Keratinocyte (primary cell): ENCODE measurements around the gene CTNNBL1. TPM values are rescaled to one million over a fixed set of nuclear protein-coding genes. Genes with fewer than 3 reads are reported as not detected.

Experiments
- DNase-seq: peaks from one replicate; pipeline ENCODE4 v3.0.0-alpha.2; 2011; ENCODE audit warnings: low read depth, missing footprints, low spot score
- FAIRE-seq: peaks from 2 replicates; lab custom pipeline; 2011; peaks lifted over from hg19 to GRCh38; lab: Jason Lieb, UNC
- H2AFZ ChIP-seq: 2 replicates; pipeline ENCODE4 v1.6.0; 2012; ENCODE audit warnings: low read length, control low read depth, inconsistent platforms; ENCODE audit not compliant: control insufficient read depth
- H3K27ac ChIP-seq: 2 replicates; pipeline ENCODE4 v1.5.1; 2011; ENCODE audit warnings: low read length; ENCODE audit not compliant: control insufficient read depth, insufficient read depth
- H3K27me3 ChIP-seq: 3 replicates; pipeline ENCODE4 v1.6.0; 2011; ENCODE audit warnings: low read length; ENCODE audit not compliant: control insufficient read depth, insufficient read depth; ENCODE audit errors: extremely low read depth
- H3K36me3 ChIP-seq, 2 experiments: 2 replicates in 1 of 2; 3 replicates in 1 of 2; pipeline ENCODE4 v1.5.1; 2011; ENCODE audit warnings: low read length in 2 of 2, mild to moderate bottlenecking in 1 of 2; ENCODE audit not compliant: control insufficient read depth in 2 of 2, insufficient read depth in 2 of 2; ENCODE audit errors: extremely low read depth in 1 of 2
- H3K4me1 ChIP-seq: 3 replicates; pipeline ENCODE4 v1.5.1; 2011; ENCODE audit warnings: low read length; ENCODE audit not compliant: control insufficient read depth, insufficient read depth; ENCODE audit errors: extremely low read depth
- H3K4me2 ChIP-seq: 3 replicates; pipeline ENCODE4 v1.6.0; 2011; ENCODE audit warnings: low read depth, low read length; ENCODE audit not compliant: control insufficient read depth, insufficient read depth; ENCODE audit errors: extremely low read depth
- H3K4me3 ChIP-seq, 3 experiments: fragments of 200-600 bp in 1 of 3; sonication (generic) in 1 of 3; 2 replicates in 2 of 3; 3 replicates in 1 of 3; pipeline ENCODE4 v1.5.1; 2011 to 2016; ENCODE audit warnings: low read length in 3 of 3, mild to moderate bottlenecking in 3 of 3, control low read depth in 2 of 3, inconsistent platforms in 1 of 3, low read depth in 1 of 3, mixed read lengths in 1 of 3, mixed run types in 1 of 3, moderate library complexity in 1 of 3; ENCODE audit not compliant: control insufficient read depth in 2 of 3, insufficient read depth in 2 of 3; ENCODE audit errors: extremely low read depth in 1 of 3
- H3K79me2 ChIP-seq: 2 replicates; pipeline ENCODE4 v1.6.0; 2012; ENCODE audit warnings: low read length; ENCODE audit not compliant: control insufficient read depth, insufficient read depth
- H3K9ac ChIP-seq: 3 replicates; pipeline ENCODE4 v1.6.0; 2011; ENCODE audit warnings: low read length; ENCODE audit not compliant: control insufficient read depth, insufficient read depth; ENCODE audit errors: extremely low read depth
- H3K9me1 ChIP-seq: 3 replicates; pipeline ENCODE4 v1.6.0; 2011; ENCODE audit warnings: low read length; ENCODE audit not compliant: control insufficient read depth, insufficient read depth; ENCODE audit errors: extremely low read depth
- H3K9me3 ChIP-seq: 2 replicates; pipeline ENCODE4 v1.5.1; 2012; ENCODE audit warnings: low read depth, low read length; ENCODE audit not compliant: control insufficient read depth
- H4K20me1 ChIP-seq: 3 replicates; pipeline ENCODE4 v1.6.0; 2011; ENCODE audit warnings: low read length; ENCODE audit not compliant: control insufficient read depth, insufficient read depth; ENCODE audit errors: extremely low read depth
- EZH2 ChIP-seq: IDR thresholded peaks from one replicate; pipeline ENCODE4 v1.6.1; 2012; ENCODE audit warnings: inconsistent platforms, mild to moderate bottlenecking, low read length, moderate library complexity
- dilution Hi-C: fragments of 300-500 bp; cut with MboI; formaldehyde crosslinking; loops from one replicate; pipeline ENCODE4 v1.7.0; 2020; ENCODE audit warnings: low sequenced_read_pairs; ENCODE audit not compliant: extremely low pct_ligation_motif_present
- polyA plus RNA-seq, 5 experiments: library from polyadenylated mRNA; depleted of rRNA in 3 of 5; stranded (reverse) in 3 of 5; stranded (forward) in 1 of 5; unstranded in 1 of 5; fragments of >200 nt; gene quantifications; 1 replicate in 1 of 5; 2 replicates in 3 of 5; 3 replicates in 1 of 5; pipeline versions ENCODE4 v1.2.1 to v1.2.3, GENCODE V29; 2011 to 2012; ENCODE audit warnings: missing spikeins in 2 of 5, low read depth in 1 of 5, low replicate concordance in 1 of 5
- TF ChIP-seq, protein P1 (sequence below), 3 experiments: IDR thresholded peaks in 1 of 3; conservative IDR thresholded peaks in 1 of 3; optimal IDR thresholded peaks in 1 of 3; 2 replicates in 2 of 3; 3 replicates in 1 of 3; pipeline versions ENCODE3 to v1.5.1; 2011; ENCODE audit warnings: low read length in 3 of 3, mild to moderate bottlenecking in 3 of 3, moderate library complexity in 2 of 3, control low read depth in 1 of 3, inconsistent platforms in 1 of 3; ENCODE audit not compliant: insufficient read depth in 2 of 3; ENCODE audit errors: extremely low read depth in 1 of 3

The CTNNBL1 gene
- polyA plus RNA-seq, 1 donor (not counting 4 experiments of a cell fraction or from before 2014, with no cell fraction given): 37.0 TPM

DNA sequence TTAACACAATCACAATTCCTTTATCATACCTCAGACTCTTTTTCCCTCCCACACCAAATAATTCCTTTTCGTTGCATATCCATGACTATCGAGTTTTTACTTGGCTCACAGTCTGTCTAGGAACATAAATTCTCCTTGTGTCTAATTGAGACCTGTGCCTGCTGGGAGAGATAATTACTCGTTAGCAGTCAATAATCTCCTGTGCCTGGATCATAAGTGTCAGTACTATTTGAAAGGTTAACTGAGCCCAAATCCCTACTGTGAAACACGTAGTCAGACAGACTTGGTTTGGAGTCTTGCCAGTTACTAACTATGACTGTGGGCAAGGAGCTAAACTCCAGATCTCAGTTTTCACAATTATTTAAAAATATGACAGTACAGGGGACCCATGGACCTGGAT lies 5.7 kb upstream of the CTNNBL1 start:
- Histone ChIP-seq H2AFZ (no peak overlapping the region), H3K4me2 (no peak overlapping the region), H3K27ac (no peak overlapping the region), H4K20me1 (no peaks in the 10 kb centered on the region), H3K9me3 (no peaks in the 10 kb centered on the region), H3K4me1 (no peaks in the 10 kb centered on the region), H3K9ac (no peak overlapping the region), H3K9me1 (no peaks in the 10 kb centered on the region), H3K4me3 (no peak overlapping the region), H3K27me3 (peaks cover 3% of the 10 kb centered on the region), H3K79me2 (no peaks in the 10 kb centered on the region), H3K36me3 (no peaks in the 10 kb centered on the region)
- DNase-seq (no peak), FAIRE-seq (no peak)
- TF ChIP-seq, protein P1, sequence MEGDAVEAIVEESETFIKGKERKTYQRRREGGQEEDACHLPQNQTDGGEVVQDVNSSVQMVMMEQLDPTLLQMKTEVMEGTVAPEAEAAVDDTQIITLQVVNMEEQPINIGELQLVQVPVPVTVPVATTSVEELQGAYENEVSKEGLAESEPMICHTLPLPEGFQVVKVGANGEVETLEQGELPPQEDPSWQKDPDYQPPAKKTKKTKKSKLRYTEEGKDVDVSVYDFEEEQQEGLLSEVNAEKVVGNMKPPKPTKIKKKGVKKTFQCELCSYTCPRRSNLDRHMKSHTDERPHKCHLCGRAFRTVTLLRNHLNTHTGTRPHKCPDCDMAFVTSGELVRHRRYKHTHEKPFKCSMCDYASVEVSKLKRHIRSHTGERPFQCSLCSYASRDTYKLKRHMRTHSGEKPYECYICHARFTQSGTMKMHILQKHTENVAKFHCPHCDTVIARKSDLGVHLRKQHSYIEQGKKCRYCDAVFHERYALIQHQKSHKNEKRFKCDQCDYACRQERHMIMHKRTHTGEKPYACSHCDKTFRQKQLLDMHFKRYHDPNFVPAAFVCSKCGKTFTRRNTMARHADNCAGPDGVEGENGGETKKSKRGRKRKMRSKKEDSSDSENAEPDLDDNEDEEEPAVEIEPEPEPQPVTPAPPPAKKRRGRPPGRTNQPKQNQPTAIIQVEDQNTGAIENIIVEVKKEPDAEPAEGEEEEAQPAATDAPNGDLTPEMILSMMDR (optimal IDR thresholded peaks at IDR 0.05 in 1 of 3, IDR thresholded peaks at IDR 0.05 in 1 of 3, conservative IDR thresholded peaks at IDR 0.05 in 1 of 3; ENCODE audit: extremely low read depth in 1 of 3, insufficient read depth in 2 of 3, low read length in 3 of 3): no peak
- TF ChIP-seq EZH2: no peak
- dilution Hi-C loops: no loop called here

DNA sequence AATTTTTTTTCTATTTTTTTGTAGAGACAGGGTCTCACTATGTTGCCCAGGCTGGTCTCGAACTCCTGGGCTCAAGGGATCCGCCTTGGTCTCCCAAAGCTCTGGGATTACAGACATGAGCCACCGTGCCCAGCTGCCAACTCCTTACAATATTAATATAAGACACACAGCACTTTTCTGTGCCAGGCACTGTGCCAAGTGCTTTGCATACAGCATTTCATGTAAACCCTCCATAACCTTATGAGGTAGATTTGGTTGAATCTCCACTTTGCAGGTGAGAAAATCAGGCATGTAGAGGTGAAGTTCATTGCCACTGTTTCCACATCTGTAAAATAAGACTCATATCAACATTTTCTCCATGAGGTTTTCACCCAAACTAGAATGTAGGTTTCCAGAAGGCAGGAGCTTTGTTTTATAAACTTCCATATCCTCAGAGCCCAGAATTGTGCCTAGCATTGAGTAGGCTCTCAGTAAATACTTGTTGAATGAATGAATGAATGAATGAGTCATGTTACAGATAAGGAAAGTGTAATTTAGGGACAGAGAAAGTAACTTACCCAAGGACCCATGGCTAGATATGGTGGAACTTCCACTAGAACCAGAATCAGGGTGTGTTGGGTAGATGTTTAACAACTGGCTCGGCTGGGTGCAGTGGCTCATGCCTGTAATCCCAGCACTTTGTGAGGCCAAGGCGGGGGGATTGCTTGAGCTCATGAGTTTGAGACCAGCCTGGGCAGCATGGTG lies 3.0 kb upstream of the CTNNBL1 start:
- Histone ChIP-seq H3K9me1 (no peaks in the 10 kb centered on the region), H2AFZ (no peak overlapping the region), H3K27ac (no peak overlapping the region), H3K4me1 (peaks cover 3% of the 10 kb centered on the region), H3K27me3 (peaks cover 3% of the 10 kb centered on the region), H3K9ac (no peak overlapping the region), H4K20me1 (no peaks in the 10 kb centered on the region), H3K9me3 (no peaks in the 10 kb centered on the region), H3K4me3 (no peak overlapping the region), H3K79me2 (peaks cover 19% of the 10 kb centered on the region), H3K4me2 (no peak overlapping the region), H3K36me3 (no peaks in the 10 kb centered on the region)
- no peak for TF ChIP-seq EZH2
- TF ChIP-seq, protein P1 (optimal IDR thresholded peaks at IDR 0.05 in 1 of 3, IDR thresholded peaks at IDR 0.05 in 1 of 3, conservative IDR thresholded peaks at IDR 0.05 in 1 of 3; ENCODE audit: extremely low read depth in 1 of 3, insufficient read depth in 2 of 3, low read length in 3 of 3): no peak
- FAIRE-seq: no peak
- DNase-seq: no peak
- dilution Hi-C loops: no loop called here
